ENCODE results near the gene ARID3C.

- TF ChIP-seq, protein P1, sequence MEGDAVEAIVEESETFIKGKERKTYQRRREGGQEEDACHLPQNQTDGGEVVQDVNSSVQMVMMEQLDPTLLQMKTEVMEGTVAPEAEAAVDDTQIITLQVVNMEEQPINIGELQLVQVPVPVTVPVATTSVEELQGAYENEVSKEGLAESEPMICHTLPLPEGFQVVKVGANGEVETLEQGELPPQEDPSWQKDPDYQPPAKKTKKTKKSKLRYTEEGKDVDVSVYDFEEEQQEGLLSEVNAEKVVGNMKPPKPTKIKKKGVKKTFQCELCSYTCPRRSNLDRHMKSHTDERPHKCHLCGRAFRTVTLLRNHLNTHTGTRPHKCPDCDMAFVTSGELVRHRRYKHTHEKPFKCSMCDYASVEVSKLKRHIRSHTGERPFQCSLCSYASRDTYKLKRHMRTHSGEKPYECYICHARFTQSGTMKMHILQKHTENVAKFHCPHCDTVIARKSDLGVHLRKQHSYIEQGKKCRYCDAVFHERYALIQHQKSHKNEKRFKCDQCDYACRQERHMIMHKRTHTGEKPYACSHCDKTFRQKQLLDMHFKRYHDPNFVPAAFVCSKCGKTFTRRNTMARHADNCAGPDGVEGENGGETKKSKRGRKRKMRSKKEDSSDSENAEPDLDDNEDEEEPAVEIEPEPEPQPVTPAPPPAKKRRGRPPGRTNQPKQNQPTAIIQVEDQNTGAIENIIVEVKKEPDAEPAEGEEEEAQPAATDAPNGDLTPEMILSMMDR (IDR thresholded peaks at IDR 0.05): no peak
- no peak for TF ChIP-seq POLR2A (IDR thresholded peaks at IDR 0.05)
These were observed 41.6 kb downstream of the ARID3C start for GRCh38 chr9:34587271-34587670.
